ENCODE measurements around the gene GTF2H1.
A peak's percentile ranks its signal among the peaks of the same experiment; 100 is the strongest.

Gene GTF2H1

GRCh38 chr11:18379201-18379600 is 56.8 kb downstream of the GTF2H1 start:
- in situ Hi-C loops (cut with HindIII; ENCODE audit: low sequenced_read_pairs) = no loop called here
- TF ChIP-seq, protein P1, sequence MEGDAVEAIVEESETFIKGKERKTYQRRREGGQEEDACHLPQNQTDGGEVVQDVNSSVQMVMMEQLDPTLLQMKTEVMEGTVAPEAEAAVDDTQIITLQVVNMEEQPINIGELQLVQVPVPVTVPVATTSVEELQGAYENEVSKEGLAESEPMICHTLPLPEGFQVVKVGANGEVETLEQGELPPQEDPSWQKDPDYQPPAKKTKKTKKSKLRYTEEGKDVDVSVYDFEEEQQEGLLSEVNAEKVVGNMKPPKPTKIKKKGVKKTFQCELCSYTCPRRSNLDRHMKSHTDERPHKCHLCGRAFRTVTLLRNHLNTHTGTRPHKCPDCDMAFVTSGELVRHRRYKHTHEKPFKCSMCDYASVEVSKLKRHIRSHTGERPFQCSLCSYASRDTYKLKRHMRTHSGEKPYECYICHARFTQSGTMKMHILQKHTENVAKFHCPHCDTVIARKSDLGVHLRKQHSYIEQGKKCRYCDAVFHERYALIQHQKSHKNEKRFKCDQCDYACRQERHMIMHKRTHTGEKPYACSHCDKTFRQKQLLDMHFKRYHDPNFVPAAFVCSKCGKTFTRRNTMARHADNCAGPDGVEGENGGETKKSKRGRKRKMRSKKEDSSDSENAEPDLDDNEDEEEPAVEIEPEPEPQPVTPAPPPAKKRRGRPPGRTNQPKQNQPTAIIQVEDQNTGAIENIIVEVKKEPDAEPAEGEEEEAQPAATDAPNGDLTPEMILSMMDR (IDR thresholded peaks at IDR 0.05; ENCODE audit: low read depth, low read length, missing control alignments) = no peak
- no peak overlapping the region for H3K4me3 ChIP-seq (ENCODE audit: low read depth, low read length)
- DNase-seq (ENCODE audit: low read depth) = no peak

- H3K4me3 ChIP-seq (ENCODE audit: low read depth, low read length) = no peak overlapping the region
- in situ Hi-C loops (cut with HindIII; ENCODE audit: low sequenced_read_pairs) = no loop called here
- TF ChIP-seq, protein P1 (IDR thresholded peaks at IDR 0.05; ENCODE audit: low read depth, low read length, missing control alignments) = no peak
- DNase-seq (ENCODE audit: low read depth) = peak; percentile 57
These were observed 61.2 kb downstream of the GTF2H1 start for GRCh38 chr11:18383388-18384156.

DNA sequence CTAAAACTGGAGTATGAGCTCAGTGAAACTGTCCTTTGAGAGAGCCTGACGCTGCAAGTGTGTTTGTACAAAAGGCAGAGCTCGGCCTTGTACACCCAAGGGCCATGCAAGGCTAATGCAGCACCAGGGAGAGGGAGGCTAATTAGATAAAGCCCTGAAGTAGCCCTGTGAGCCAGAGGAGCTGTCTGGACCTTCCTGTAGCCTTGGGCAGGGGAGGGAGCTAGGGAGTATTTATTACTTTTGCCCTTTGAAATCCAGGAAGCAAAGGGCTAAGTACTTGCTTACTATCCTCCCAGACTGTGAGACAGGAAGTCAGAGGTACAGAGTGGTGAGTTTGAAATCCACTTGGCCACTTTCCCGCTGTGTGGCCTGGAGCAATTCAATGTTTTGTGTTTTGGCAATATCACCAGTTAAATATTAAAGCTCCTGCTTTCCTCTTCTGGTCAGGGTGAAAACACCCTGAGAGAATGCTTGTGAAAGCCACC is 61.8 kb downstream of the GTF2H1 start:
- in situ Hi-C loops (cut with HindIII; ENCODE audit: low sequenced_read_pairs) = no loop called here
- peak; percentile 86 for DNase-seq (ENCODE audit: low read depth)
- H3K4me3 ChIP-seq (ENCODE audit: low read depth, low read length) = no peak overlapping the region
- TF ChIP-seq, protein P1 (IDR thresholded peaks at IDR 0.05; ENCODE audit: low read depth, low read length, missing control alignments) = no peak

DNA sequence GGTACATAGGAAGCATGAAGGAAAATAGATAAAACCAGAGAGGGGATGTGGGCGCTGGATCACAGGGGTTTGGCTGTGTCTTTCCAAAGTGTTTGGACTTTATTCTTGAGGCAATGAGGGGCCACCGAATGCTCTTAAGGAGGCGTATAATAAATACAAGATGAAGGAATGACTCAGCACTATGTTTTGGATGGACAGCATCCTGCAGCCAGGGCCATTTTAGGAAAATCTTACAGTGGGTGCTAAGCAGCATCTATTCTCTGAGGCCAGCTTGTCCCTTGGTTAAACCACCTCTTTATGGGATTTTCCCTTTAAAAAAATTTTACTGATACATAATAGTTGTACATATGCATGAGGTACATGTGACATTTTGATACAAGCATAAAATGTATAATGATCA is 67.7 kb downstream of the GTF2H1 start:
- H3K4me3 ChIP-seq (ENCODE audit: low read depth, low read length) = no peak overlapping the region
- in situ Hi-C loops (cut with HindIII; ENCODE audit: low sequenced_read_pairs) = no loop called here
- DNase-seq (ENCODE audit: low read depth) = no peak
- TF ChIP-seq, protein P1 (IDR thresholded peaks at IDR 0.05; ENCODE audit: low read depth, low read length, missing control alignments) = no peak

- TF ChIP-seq, protein P1 (IDR thresholded peaks at IDR 0.05; ENCODE audit: low read depth, low read length, missing control alignments) = no peak
- in situ Hi-C loops (cut with HindIII; ENCODE audit: low sequenced_read_pairs) = no loop called here
- DNase-seq (ENCODE audit: low read depth) = no peak
- H3K4me3 ChIP-seq (ENCODE audit: low read depth, low read length) = no peak overlapping the region
These were observed 70.3 kb downstream of the GTF2H1 start for GRCh38 chr11:18392434-18393321.

- TF ChIP-seq, protein P1 (IDR thresholded peaks at IDR 0.05; ENCODE audit: low read depth, low read length, missing control alignments) = no peak
- in situ Hi-C loops (cut with HindIII; ENCODE audit: low sequenced_read_pairs) = no loop called here
- peak overlapping the region; percentile 96 for H3K4me3 ChIP-seq (ENCODE audit: low read depth, low read length)
- no peak for DNase-seq (ENCODE audit: low read depth)
These were observed 71.4 kb downstream of the GTF2H1 start for GRCh38 chr11:18393581-18394274.
